HepG2 (cell line): ENCODE data around the gene PAK3. TPM values are rescaled to one million over a fixed set of nuclear protein-coding genes. Genes with fewer than 3 reads are reported as not detected.

Experiments
- ATAC-seq: fragments of 200-7000 bp; cut with Tn5 transposase; 3 replicates; pipeline ENCODE4 v1.9.1; 2020; ENCODE audit warnings: mild to moderate bottlenecking, moderate library complexity
- BruUV-seq: library from RNA; stranded (reverse); fragments of 400-500 nt; replicated peaks from 2 replicates; lab custom pipeline; 2021; lab: Mats Ljungman, UMichigan
- CTCF ChIA-PET: fragments of 300-600 bp; formaldehyde crosslinking; extraction: SDS; loops from one replicate; lab custom pipeline; 2021; ENCODE audit warnings: low total read pairs, inconsistent platforms, low intra/inter-chr PET ratio; lab: Yijun Ruan, JAX
- POLR2A ChIA-PET: fragments of 350-600 bp; sonication (Branson Sonifier 250); formaldehyde crosslinking; loops from one replicate; lab custom pipeline; 2020; ENCODE audit warnings: antibody characterized with exemption, inconsistent platforms; lab: Yijun Ruan, JAX
- DNase-seq: peaks from one replicate; pipeline ENCODE4 v3.0.0-alpha.2; 2015; ENCODE audit warnings: low spot score
- FAIRE-seq: peaks from 3 replicates; lab custom pipeline; 2011; peaks lifted over from hg19 to GRCh38; lab: Jason Lieb, UNC
- H2AFZ ChIP-seq: one replicate; pipeline ENCODE4 v1.6.1; 2011; ENCODE audit warnings: low read length, inconsistent platforms
- H3K27ac ChIP-seq: fragments of 300-600 bp; 3 replicates; pipeline ENCODE4 v1.8.0; 2011; ENCODE audit warnings: mixed run types, mild to moderate bottlenecking, mixed read lengths, low read length, inconsistent platforms; ENCODE audit not compliant: insufficient read depth; ENCODE audit errors: extremely low read length
- H3K27me3 ChIP-seq, 2 experiments: fragments of 200-600 bp in 1 of 2; 2 replicates in 1 of 2; 3 replicates in 1 of 2; pipeline versions ENCODE4 v1.6.0 to v1.8.0; 2011; ENCODE audit warnings: low read length in 2 of 2, mild to moderate bottlenecking in 2 of 2, moderate library complexity in 2 of 2, inconsistent platforms in 1 of 2; ENCODE audit not compliant: insufficient read depth in 2 of 2, control insufficient read depth in 1 of 2
- H3K36me3 ChIP-seq, 2 experiments: fragments of 200-600 bp in 1 of 2; replicated peaks in 1 of 2; 2 replicates in 1 of 2; 3 replicates in 1 of 2; pipeline versions ENCODE4 v1.5.1 to v1.8.0; 2011; ENCODE audit warnings: low read length in 2 of 2, inconsistent platforms in 1 of 2; ENCODE audit not compliant: insufficient read depth in 2 of 2, control insufficient read depth in 1 of 2
- H3K4me1 ChIP-seq: 2 replicates; pipeline ENCODE4 v1.5.1; 2012; ENCODE audit warnings: low read length, inconsistent platforms; ENCODE audit not compliant: insufficient read depth
- H3K4me2 ChIP-seq: 2 replicates; pipeline ENCODE4 v1.6.0; 2011; ENCODE audit warnings: low read depth, low read length, inconsistent platforms
- H3K4me3 ChIP-seq, 3 experiments: fragments of 200-600 bp in 1 of 3; sonication (generic), shearing (Covaris generic) in 1 of 3; replicated peaks in 1 of 3; 2 replicates each; pipeline ENCODE4 v1.5.1; 2011 to 2016; ENCODE audit warnings: low read length in 3 of 3, inconsistent platforms in 2 of 3, low read depth in 2 of 3, mild to moderate bottlenecking in 2 of 3, control low read depth in 1 of 3, mixed read lengths in 1 of 3; ENCODE audit not compliant: insufficient read depth in 1 of 3
- H3K79me2 ChIP-seq: one replicate; pipeline ENCODE4 v1.6.1; 2011; ENCODE audit warnings: low read length, inconsistent platforms; ENCODE audit not compliant: insufficient read depth
- H3K9ac ChIP-seq: 2 replicates; pipeline ENCODE4 v1.6.0; 2011; ENCODE audit warnings: mild to moderate bottlenecking, low read depth, low read length, inconsistent platforms; ENCODE audit not compliant: insufficient read depth
- H3K9me3 ChIP-seq: 2 replicates; pipeline ENCODE4 v1.5.1; 2012; ENCODE audit warnings: mild to moderate bottlenecking, low read length
- H4K20me1 ChIP-seq: 2 replicates; pipeline ENCODE4 v1.6.0; 2011; ENCODE audit warnings: inconsistent platforms, mild to moderate bottlenecking, low read length, moderate library complexity; ENCODE audit not compliant: insufficient read depth
- CREBL2 ChIP-seq: sonication (generic); formaldehyde crosslinking; IDR thresholded peaks from 2 replicates; pipeline ENCODE4 v1.8.1; 2023; ENCODE audit warnings: missing genetic modification reagents, mild to moderate bottlenecking, borderline replicate concordance
- FOXK1 ChIP-seq: sonication (generic); formaldehyde crosslinking; IDR thresholded peaks from 2 replicates; pipeline ENCODE4 v1.4.0; 2020; ENCODE audit warnings: low read depth, missing genetic modification reagents, borderline replicate concordance
- HMGA1 ChIP-seq: sonication (generic); formaldehyde crosslinking; conservative IDR thresholded peaks from 2 replicates; pipeline ENCODE4 v1.4.0; 2020; ENCODE audit warnings: missing genetic modification reagents
- HNF4G ChIP-seq, 2 experiments: sonication (generic) in 1 of 2; formaldehyde crosslinking in 1 of 2; IDR thresholded peaks; 2 replicates each; pipeline versions ENCODE4 v1.4.0 to v1.6.1; 2011 to 2020; ENCODE audit warnings: borderline replicate concordance in 2 of 2, low read depth in 2 of 2, mild to moderate bottlenecking in 2 of 2, low read length in 1 of 2, missing genetic modification reagents in 1 of 2, moderate library complexity in 1 of 2
- REXO4 ChIP-seq: sonication (generic); formaldehyde crosslinking; IDR thresholded peaks from 2 replicates; pipeline ENCODE4 v1.8.0; 2022; ENCODE audit warnings: missing genetic modification reagents, mild to moderate bottlenecking, borderline replicate concordance
- SP5 ChIP-seq: IDR thresholded peaks from 2 replicates; pipeline ENCODE4 v1.6.1; 2016; ENCODE audit warnings: low read depth, borderline replicate concordance
- TBP ChIP-seq: sonication (generic); formaldehyde crosslinking; IDR thresholded peaks from 2 replicates; pipeline ENCODE4 v1.5.0; 2020; ENCODE audit warnings: missing genetic modification reagents
- ZNF382 ChIP-seq: sonication (generic); formaldehyde crosslinking; IDR thresholded peaks from 2 replicates; pipeline ENCODE4 v1.5.0; 2020; ENCODE audit warnings: missing genetic modification reagents, mild to moderate bottlenecking, borderline replicate concordance
- ZNF75D ChIP-seq: sonication (generic); formaldehyde crosslinking; IDR thresholded peaks from 2 replicates; pipeline ENCODE4 v1.8.1; 2023; ENCODE audit warnings: missing genetic modification reagents, mild to moderate bottlenecking, borderline replicate concordance
- WGBS: methylation state at CpG from one replicate; pipeline ENCODE4 v1.1.6; 2017; ENCODE audit warnings: low lambda C conversion rate; 5-methylcytosine and 5-hydroxymethylcytosine counted together
- in situ Hi-C: cut with HindIII; loops from 2 replicates; pipeline ENCODE4 v1.10.0; 2017; ENCODE audit warnings: low pct_unique_long_range_greater_than_20kb; ENCODE audit not compliant: extremely low pct_ligation_motif_present
- intact Hi-C: fragments of 100-400 bp; cut with micrococcal nuclease; formaldehyde crosslinking; loops from one replicate; pipeline ENCODE4 v1.10.0; 2022; ENCODE audit not compliant: unreplicated experiment
- polyA plus RNA-seq, 8 experiments: library from polyadenylated mRNA; depleted of rRNA in 3 of 8; stranded (reverse) in 7 of 8; unstranded in 1 of 8; fragments of >200 nt; fragmentation: Illumina TruSeq in 4 of 8; extraction: Trizol in 4 of 8; gene quantifications; 2 replicates each; pipeline versions ENCODE4 v1.2.1 to v1.2.3, GENCODE V29; 2011 to 2016; ENCODE audit warnings: low read depth in 4 of 8, missing spikeins in 1 of 8, mixed read lengths in 1 of 8; ENCODE audit not compliant: insufficient read depth in 1 of 8
- total RNA-seq, 5 experiments: library from RNA; depleted of rRNA; stranded (reverse); fragments of >200 nt; fragmentation: Illumina TruSeq; extraction: Trizol; gene quantifications; 2 replicates each; pipeline ENCODE4 v1.2.3, GENCODE V29; 2016; ENCODE audit warnings: low read depth in 1 of 5

Gene PAK3
- total and polyA plus RNA-seq, 2 of the 13 experiments (the other 11 are each of a cell fraction or from before 2014, with no cell fraction given) = not detected

DNA sequence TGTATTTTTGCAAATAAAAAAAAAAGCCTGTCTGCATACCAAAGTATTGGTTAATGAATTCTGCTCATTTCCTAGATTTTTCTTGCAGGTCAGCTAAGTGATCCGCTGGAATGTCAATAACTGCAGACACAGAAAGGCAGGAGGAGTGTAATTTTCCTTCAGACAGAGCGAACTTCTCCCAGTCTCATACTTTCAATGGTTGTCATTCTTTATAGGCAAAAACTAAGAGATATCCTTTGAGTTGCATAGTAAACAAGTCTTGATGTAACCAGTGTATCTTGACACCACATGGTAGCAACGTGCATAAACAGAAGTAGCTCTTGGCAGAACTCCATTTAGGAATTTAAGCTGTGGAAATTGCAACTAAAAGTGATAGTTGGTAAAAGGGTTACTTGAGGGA lies 166.1 kb downstream of the PAK3 start (continued):
- no peak for TF ChIP-seq CREBL2
- no peak for TF ChIP-seq ZNF382
- TF ChIP-seq TBP (CRISPR knock-in tag) = no peak

DNA sequence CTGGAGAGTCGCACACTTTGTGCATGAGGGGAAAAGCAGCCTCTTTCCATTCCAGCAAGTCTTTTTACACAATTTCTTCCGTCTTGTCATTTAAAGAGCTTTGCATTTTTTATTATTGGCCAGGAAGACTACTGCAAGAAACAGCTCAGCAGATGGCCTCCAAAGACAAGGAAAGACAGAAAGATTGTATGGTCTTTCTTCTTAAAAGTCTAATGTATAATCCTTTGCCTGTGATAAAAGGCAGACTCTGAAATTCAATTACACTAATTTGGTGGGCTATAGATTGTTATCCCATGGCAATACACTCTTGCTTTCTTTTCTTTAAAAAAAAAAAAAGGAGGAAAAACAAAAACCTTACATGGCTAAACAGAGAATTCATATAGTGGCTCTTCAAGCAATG lies 168.4 kb downstream of the PAK3 start:
- Histone ChIP-seq H2AFZ (no peak overlapping the region), H3K4me3 (no peak overlapping the region), H3K36me3 (no peaks in the 10 kb centered on the region), H3K4me1 (no peaks in the 10 kb centered on the region), H3K27ac (no peak overlapping the region), H3K9me3 (no peaks in the 10 kb centered on the region), H3K79me2 (no peaks in the 10 kb centered on the region), H3K27me3 (no peaks in the 10 kb centered on the region), H3K4me2 (no peak overlapping the region), H4K20me1 (no peaks in the 10 kb centered on the region), H3K9ac (no peak overlapping the region)
- TF ChIP-seq HMGA1 (CRISPR knock-in tag) (no peak), REXO4 (CRISPR knock-in tag) (no peak), FOXK1 (CRISPR knock-in tag) (no peak), HNF4G (IDR thresholded peaks at IDR 0.05; ENCODE audit: borderline replicate concordance, low read depth, low read length) (no peak), HNF4G (CRISPR knock-in tag; IDR thresholded peaks at IDR 0.05; ENCODE audit: borderline replicate concordance, low read depth) (no peak), ZNF75D (no peak), SP5 (CRISPR knock-in tag) (no peak)
- intact Hi-C loops = no loop called here
- in situ Hi-C loops = no loop called here
- DNase-seq = no peak
- WGBS = 3% methylated on average over 2 of the region's 2 CpGs
- ChIA-PET POLR2A (no interaction called here), CTCF (no interaction called here)
- no TSS peak for BruUV-seq
- no peak for FAIRE-seq
- ATAC-seq = no peak
